ENCODE results near the gene VWA8.

VWA8 gene

GRCh38 chr13:41802684-41803444 lies 158.0 kb downstream of the VWA8 start:
- no peak for DNase-seq (ENCODE audit: low read depth)

GRCh38 chr13:41802043-41802683 lies 158.7 kb downstream of the VWA8 start:
- DNase-seq (ENCODE audit: low read depth) = no peak

DNA sequence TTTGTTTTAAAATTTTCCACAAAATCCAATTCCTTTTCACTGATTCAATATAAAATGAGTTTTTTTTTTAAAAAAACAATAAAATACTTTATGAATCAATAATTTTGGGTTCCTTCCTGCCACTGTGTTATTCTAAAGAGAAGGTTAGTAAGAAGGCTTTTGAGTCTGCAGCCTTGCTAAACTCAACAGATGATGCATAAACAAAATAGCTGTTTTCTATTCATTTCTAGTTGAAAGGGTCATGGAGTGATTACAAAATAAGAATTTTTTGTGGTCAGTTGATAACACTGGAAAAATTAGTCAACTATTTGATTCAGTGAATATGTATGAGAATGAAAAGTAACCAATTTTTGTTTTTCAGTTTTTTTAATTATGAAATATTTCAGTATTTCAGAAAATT lies 169.9 kb downstream of the VWA8 start:
- no peak for DNase-seq (ENCODE audit: low read depth)

DNA sequence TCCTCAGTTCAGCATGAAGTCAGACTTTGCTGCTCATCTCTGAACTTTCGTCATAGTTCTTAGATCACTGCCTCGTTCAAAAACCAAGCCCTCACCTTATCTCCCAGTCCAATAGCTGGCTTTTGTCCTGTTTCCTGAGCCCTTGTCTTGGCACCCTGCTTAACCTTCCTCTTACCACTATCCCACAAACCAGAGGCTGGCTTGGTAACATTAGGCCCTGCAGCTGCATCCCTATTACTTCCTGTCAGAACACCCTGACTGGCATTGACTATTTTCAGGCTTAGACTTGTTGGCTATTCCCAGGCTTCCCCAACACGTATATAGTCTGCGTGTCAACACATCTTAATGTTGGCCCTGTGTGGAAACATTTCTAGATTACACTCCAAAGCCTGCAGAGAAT lies 172.4 kb downstream of the VWA8 start:
- no peak for DNase-seq (ENCODE audit: low read depth)

DNA sequence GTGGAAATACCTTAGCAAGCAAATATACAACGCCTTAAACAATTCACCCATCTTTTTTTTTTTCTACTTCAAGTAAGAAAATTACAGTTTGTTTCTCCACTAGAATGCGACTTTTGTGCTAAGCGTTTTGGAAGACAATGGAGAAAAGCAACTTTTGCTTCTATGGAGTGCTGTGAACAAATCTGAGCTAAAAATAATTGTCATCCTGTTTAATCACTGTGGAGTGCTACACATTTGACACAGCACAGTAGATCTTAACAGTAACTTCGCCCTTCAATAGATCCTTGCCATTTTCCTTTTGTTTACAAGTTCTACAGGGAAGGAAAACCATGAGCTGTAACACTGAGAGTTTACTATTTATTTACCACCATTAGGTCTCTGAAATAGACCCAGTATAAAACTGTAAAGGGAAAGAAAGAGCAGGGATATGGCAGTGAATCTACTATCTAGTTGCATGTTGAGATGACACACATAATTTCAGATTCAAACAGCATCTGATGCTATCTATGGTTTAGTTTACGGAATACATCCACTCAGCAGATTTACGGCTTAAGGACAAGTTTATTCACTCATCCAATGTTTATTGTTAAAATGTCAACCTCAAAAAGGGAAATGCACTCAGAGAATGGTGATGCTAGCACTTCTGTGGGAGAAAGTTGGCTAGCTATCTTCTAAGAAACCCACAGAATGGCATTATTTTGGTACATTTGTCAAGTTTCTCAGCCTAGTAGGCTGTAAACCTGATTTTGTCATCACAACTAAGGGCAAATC lies 175.3 kb downstream of the VWA8 start:
- DNase-seq (ENCODE audit: low read depth) = no peak

DNA sequence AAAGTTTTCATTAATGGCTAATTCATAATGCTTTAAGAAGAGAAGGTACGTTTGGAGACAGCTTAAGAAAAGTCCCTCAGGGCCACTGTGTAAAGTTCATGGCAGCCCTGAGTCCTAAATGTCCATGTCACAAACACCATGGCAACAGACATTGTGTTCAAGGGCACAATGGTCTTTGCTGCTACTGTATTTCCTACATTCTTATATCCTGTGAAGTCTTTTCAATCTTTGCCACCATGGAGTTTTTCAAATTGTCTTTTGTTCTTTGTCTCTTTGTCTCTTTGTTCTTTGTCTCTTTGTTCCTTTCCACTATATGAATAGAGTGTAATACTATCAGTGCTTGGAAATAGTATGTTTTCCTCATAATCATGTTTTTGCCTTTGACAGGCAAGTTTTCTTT lies 178.8 kb downstream of the VWA8 start:
- no peak for DNase-seq (ENCODE audit: low read depth)

DNA sequence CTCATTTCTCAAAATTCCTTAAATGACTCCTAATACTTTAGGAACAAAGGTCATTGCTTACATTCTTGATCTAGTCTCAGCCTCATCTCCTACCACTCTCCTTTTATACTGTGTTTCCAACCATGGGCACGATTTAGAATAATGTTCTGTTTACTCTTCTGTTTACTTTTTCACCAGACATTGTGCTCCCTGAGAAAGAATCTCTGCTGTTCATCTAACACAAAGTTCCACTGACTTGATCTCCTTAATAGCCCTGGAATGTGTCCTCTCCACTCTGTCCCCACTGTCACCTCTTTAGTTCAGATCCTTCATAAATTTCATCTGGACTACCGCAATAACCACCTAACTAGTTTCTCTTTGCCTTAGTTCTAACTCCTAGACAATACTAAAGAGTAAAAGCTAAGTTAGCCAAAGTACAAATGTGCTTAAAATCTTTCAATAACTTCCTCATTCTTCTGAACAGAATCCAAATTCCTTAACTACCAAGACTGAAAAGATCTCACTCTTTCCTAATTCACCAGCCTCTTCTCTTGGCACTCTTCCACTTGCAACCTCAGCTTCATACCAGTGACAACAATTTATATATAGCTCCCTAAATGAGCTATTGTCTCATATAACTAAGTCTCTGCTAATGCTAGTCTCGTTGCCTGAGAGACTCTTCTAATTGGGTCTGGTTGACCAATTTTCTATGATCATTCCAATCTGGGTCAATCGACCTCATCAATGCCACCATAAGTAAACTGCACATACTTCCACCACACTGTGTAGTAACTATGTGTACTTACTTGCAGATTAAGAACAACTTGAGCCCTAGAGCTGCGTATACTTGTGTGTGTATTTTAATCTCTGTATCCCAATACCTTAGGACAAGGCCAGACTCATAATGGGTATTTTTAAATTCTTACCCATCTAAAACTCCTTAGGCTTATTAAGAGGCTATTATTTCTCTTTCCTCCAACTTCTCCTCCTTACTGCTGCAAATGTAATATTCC lies 179.9 kb downstream of the VWA8 start:
- DNase-seq (ENCODE audit: low read depth) = no peak

- no peak for DNase-seq (ENCODE audit: low read depth)
Measured at GRCh38 chr13:41775251-41775650, 185.7 kb downstream of the VWA8 start.

- no peak for DNase-seq (ENCODE audit: low read depth)
Measured at GRCh38 chr13:41774605-41775218, 186.2 kb downstream of the VWA8 start.

- DNase-seq (ENCODE audit: low read depth) = no peak
Measured at GRCh38 chr13:41767801-41768200, 193.1 kb downstream of the VWA8 start.

- DNase-seq (ENCODE audit: low read depth) = no peak
Measured at GRCh38 chr13:41766439-41766838, 194.5 kb downstream of the VWA8 start.

GRCh38 chr13:41765813-41766212 lies 195.1 kb downstream of the VWA8 start:
- DNase-seq (ENCODE audit: low read depth) = no peak

GRCh38 chr13:41765020-41765419 lies 195.9 kb downstream of the VWA8 start:
- no peak for DNase-seq (ENCODE audit: low read depth)

DNA sequence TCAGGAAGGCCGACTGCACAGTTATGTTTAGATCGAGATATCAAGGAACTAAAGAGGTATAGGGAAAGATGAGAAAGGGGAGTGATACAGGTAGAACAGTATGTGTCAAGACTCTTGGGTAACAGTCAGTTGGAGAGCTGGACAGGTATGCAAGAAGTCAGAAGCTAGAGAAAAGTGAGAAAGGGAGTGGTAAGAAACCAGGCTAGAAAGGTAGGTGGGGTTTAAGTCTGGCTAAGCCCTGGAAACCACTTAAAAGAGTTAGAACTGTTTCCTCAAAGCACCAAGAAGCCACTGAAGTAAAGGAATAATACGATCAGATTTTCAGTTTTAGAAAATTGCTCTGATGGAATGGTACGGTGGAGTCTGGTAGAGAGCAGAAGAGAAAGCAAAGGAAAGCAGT lies 196.4 kb downstream of the VWA8 start:
- DNase-seq (ENCODE audit: low read depth) = no peak

- DNase-seq (ENCODE audit: low read depth) = no peak
Measured at GRCh38 chr13:41763782-41764181, 197.1 kb downstream of the VWA8 start.

GRCh38 chr13:41762796-41763195 lies 198.1 kb downstream of the VWA8 start:
- no peak for DNase-seq (ENCODE audit: low read depth)

GRCh38 chr13:41756198-41756880 lies 204.6 kb downstream of the VWA8 start:
- no peak for DNase-seq (ENCODE audit: low read depth)

- DNase-seq (ENCODE audit: low read depth) = no peak
Measured at GRCh38 chr13:41751734-41752445, 209.0 kb downstream of the VWA8 start.

GRCh38 chr13:41751277-41751676 lies 209.6 kb downstream of the VWA8 start:
- DNase-seq (ENCODE audit: low read depth) = no peak

DNA sequence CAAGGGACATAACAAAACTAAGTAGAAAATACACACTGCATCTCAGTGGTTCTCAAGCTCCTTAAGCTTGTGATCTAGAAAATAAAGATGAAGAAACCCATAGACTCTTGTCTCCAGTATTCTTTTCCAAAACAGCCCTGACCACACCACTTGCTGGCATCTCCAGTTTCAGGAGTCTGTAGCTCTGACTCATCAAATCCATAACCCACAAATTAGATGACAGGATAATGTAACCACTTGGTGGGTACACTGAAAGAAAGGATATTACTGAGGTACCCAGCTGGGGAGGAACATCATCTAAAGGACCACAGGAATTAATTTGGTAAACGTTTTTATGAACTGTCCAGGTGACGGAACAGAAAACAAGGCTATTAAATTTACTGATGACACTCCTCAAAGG lies 214.7 kb downstream of the VWA8 start:
- no peak for DNase-seq (ENCODE audit: low read depth)
